Measurements from ENCODE around the gene PRSS35. TPM values are rescaled to one million over a fixed set of nuclear protein-coding genes. Genes with fewer than 3 reads are reported as not detected.

Gene PRSS35
- total RNA-seq, 1 experiment from 2014 or later = not detected

Other genes with a start within 250 kb of the PRSS35 start
- 82.0 and 111 TPM in 2 replicates for gene ME1, start 81.5 kb upstream of the PRSS35 start, total RNA-seq (2021)
- gene SNAP91, start 196.6 kb downstream of the PRSS35 start, total RNA-seq (2021) = not detected in 2 replicates